MM.1S (cell line): Measurements from ENCODE around the gene HOXD4.

Experiments
- EZH2 ChIP-seq: fragments of 300-600 bp; sonication (generic); optimal IDR thresholded peaks from 2 replicates; pipeline ENCODE3; 2017; ENCODE audit warnings: low read depth, mild to moderate bottlenecking, antibody characterized with exemption, low read length, mixed read lengths
- EZH2phosphoT487 ChIP-seq: fragments of 300-600 bp; sonication (generic); IDR thresholded peaks from 2 replicates; pipeline ENCODE4 v1.6.1; 2018; ENCODE audit warnings: antibody characterized with exemption, low read length
- TF ChIP-seq, protein P1 (sequence below): fragments of 300-600 bp; sonication (generic); IDR thresholded peaks from 2 replicates; pipeline ENCODE4 v1.5.1; 2016; ENCODE audit warnings: antibody characterized with exemption, low read length, mixed read lengths

DNA sequence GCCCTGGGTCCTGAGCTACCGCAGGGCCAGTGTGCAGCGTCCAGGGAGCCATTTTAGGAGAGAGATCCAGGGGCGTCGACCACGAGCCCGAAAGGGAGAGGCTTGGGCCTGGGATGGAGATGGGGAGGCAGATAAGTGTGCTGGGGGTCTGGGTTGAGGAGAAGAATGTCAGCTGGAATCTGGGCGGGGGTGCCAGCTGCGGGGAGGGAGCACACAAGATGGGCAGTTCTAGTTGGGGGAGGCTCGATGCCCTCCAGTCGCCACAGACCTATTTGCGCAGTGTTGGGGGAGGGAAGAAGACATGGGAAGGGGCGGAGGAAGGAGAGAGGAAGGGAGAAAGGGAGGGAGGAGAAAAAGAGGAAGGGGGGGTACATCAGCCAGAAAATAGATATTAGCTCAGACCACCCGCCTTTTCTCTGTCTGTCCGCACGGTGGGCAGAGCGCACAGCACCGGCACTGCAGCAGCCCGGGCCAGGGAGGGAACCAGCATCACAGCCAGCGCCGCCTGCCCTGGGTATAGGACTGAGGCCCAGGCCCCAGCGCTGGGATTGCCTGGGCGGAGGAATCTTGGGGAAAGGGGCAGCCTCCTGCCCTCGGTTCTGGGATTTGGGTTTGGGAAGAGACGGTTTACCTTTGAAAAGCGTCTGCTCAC lies 46.1 kb upstream of the HOXD4 start:
- TF ChIP-seq, protein P1, sequence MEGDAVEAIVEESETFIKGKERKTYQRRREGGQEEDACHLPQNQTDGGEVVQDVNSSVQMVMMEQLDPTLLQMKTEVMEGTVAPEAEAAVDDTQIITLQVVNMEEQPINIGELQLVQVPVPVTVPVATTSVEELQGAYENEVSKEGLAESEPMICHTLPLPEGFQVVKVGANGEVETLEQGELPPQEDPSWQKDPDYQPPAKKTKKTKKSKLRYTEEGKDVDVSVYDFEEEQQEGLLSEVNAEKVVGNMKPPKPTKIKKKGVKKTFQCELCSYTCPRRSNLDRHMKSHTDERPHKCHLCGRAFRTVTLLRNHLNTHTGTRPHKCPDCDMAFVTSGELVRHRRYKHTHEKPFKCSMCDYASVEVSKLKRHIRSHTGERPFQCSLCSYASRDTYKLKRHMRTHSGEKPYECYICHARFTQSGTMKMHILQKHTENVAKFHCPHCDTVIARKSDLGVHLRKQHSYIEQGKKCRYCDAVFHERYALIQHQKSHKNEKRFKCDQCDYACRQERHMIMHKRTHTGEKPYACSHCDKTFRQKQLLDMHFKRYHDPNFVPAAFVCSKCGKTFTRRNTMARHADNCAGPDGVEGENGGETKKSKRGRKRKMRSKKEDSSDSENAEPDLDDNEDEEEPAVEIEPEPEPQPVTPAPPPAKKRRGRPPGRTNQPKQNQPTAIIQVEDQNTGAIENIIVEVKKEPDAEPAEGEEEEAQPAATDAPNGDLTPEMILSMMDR = no peak
- TF ChIP-seq EZH2 = no peak
- no peak for TF ChIP-seq EZH2phosphoT487
